Measurements from ENCODE around the gene LSM7. TPM values are rescaled to one million over a fixed set of nuclear protein-coding genes. Genes with fewer than 3 reads are reported as not detected.

LSM7 gene
- total RNA-seq (10 to 100 TPM; 33.8 to 79.1 (median 41.0) TPM), polyA plus RNA-seq (100 to 1,000 TPM; 187 to 213 TPM)
- long read RNA-seq, donor 1, transcript LSM7-201 (4 exons, 529 nt), result major isoform, 5 of 9 reads
- long read RNA-seq, donor 1, partial matches to known transcripts, result 1 of 9 reads
- long read RNA-seq, donor 1, other reads (novel, unspliced or antisense), result 0 of 9 reads
- long read RNA-seq, donor 2, transcript LSM7-201 (4 exons, 529 nt), result major isoform, 7 of 7 reads
- long read RNA-seq, donor 2, partial matches to known transcripts, result 0 of 7 reads
- long read RNA-seq, donor 2, other reads (novel, unspliced or antisense), result 0 of 7 reads
- long read RNA-seq, donor 3, transcript LSM7-201 (4 exons, 529 nt), result major isoform, 9 of 16 reads
- long read RNA-seq, donor 3, partial matches to known transcripts, result 3 of 16 reads
- long read RNA-seq, donor 3, other reads (novel, unspliced or antisense), result 1 of 16 reads

DNA sequence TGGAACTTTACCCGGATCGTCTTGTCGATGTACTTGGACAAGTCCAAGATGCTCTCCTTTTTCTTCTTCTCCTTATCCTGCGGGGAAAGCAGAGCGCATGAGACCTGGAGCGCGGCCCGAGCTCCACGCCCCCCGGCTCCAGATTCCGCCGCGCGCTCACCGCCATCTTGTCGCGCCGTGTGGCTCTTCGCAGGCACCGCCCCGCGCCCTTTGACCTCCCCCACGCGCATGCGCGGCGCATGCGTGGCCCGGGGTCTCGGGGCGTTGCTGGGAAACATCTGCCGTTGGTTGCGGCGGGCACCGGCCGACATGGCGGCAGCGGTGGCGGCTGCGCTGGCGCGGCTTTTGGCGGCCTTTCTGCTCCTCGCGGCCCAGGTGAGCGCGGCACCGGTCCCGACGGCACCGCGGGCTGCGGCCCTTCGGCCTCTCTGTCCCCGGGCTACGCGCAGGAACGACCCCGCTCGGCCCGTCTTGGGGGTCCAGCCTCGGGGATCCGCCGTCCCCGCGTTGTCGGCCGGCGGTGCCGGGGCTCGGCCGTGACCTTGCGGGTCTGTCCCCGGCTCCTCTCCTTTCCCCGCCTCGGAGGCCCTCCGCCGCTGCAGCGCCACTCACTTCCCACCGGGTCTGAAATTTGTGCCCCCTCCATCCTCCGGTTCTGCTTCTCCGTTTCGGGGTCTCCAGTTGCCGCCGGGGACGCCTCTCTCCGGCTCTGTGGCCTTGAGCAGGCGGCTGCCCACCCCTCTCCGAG is at the start of gene LSM7, which contains the start of gene SPPL2B:
LSM7 (minus strand) TSS at position 186 of the 748 bp plus-strand sequence; CDS start at position 166, 20 bp downstream.
SPPL2B (plus strand) TSS at position 284 of the 748 bp plus-strand sequence; CDS start at position 310, 26 bp downstream.
- peak; percentile 91 to 96 (median 93) for DNase-seq
- H3K4me3 ChIP-seq, result peak within 1 kb of the TSS; percentile 73 to 100 (median 98)
- 0 to 1% (median 0%) methylated on average over 30 to 89 of the region's 89 CpGs for WGBS, 4 donors
- no peaks in the 10 kb centered on the region for H3K27me3 ChIP-seq
- peaks cover 5 to 63% (median 45%) of the 10 kb centered on the region in 12 donors for H3K4me1 ChIP-seq
- H3K36me3 ChIP-seq, result peaks cover 0 to 22% (median 8%) of the 10 kb centered on the region in 9 donors
- intact Hi-C loops (cut with DNase I), result loop anchor here in 2 of 10 donors (5.0 kb wide), 2 partner anchors 176 to 311 kb away; partner anchors contain the start of genes AP3D1 (in 1 of the 2) and BTBD2 (in 1 of the 2)
- peak; percentile 82 to 97 (median 94) for ATAC-seq
- H3K27ac ChIP-seq, result peak within 1 kb of the TSS in 11 of 12 donors; percentile 56 to 90 (median 81)
- no peaks in the 10 kb centered on the region for H3K9me3 ChIP-seq
- TF ChIP-seq, protein P1, sequence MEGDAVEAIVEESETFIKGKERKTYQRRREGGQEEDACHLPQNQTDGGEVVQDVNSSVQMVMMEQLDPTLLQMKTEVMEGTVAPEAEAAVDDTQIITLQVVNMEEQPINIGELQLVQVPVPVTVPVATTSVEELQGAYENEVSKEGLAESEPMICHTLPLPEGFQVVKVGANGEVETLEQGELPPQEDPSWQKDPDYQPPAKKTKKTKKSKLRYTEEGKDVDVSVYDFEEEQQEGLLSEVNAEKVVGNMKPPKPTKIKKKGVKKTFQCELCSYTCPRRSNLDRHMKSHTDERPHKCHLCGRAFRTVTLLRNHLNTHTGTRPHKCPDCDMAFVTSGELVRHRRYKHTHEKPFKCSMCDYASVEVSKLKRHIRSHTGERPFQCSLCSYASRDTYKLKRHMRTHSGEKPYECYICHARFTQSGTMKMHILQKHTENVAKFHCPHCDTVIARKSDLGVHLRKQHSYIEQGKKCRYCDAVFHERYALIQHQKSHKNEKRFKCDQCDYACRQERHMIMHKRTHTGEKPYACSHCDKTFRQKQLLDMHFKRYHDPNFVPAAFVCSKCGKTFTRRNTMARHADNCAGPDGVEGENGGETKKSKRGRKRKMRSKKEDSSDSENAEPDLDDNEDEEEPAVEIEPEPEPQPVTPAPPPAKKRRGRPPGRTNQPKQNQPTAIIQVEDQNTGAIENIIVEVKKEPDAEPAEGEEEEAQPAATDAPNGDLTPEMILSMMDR (IDR thresholded peaks at IDR 0.05), result no peak
- TF ChIP-seq POLR2A (IDR thresholded peaks at IDR 0.05), result peak in 1 of 2 donors; percentile 89

- TF ChIP-seq POLR2A (IDR thresholded peaks at IDR 0.05), result no peak
- TF ChIP-seq, protein P1 (IDR thresholded peaks at IDR 0.05), result no peak
- H3K9me3 ChIP-seq, result peaks cover 0 to 11% (median 6%) of the 10 kb centered on the region in 12 donors
- no peak overlapping the region for H3K27ac ChIP-seq
- H3K36me3 ChIP-seq, result no peaks in the 10 kb centered on the region
- ATAC-seq (no peak), DNase-seq (no peak)
- H3K4me1 ChIP-seq, result no peaks in the 10 kb centered on the region
- H3K4me3 ChIP-seq, result no peak overlapping the region
- WGBS, 4 donors, result 71 to 77% (median 76%) methylated on average over 11 to 15 of the region's 15 CpGs
- H3K27me3 ChIP-seq, result peaks cover 0 to 31% (median 0%) of the 10 kb centered on the region in 9 donors
- intact Hi-C loops (cut with DNase I), result no loop called here
Observed at GRCh38 chr19:2376784-2377519, 48.6 kb upstream of the LSM7 start.

- Histone ChIP-seq H3K4me1 (no peaks in the 10 kb centered on the region), H3K27me3 (peaks cover 0 to 33% (median 0%) of the 10 kb centered on the region in 9 donors), H3K4me3 (no peak overlapping the region), H3K27ac (no peak overlapping the region), H3K36me3 (no peaks in the 10 kb centered on the region), H3K9me3 (peaks cover 0 to 7% (median 3%) of the 10 kb centered on the region in 12 donors)
- WGBS, 4 donors, result 71 to 84% (median 77%) methylated on average over 7 of the region's 7 CpGs
- no peak for ATAC-seq
- no peak for DNase-seq
- intact Hi-C loops (cut with DNase I), result no loop called here
- TF ChIP-seq POLR2A (IDR thresholded peaks at IDR 0.05), result no peak
- TF ChIP-seq, protein P1 (IDR thresholded peaks at IDR 0.05), result no peak
Observed at GRCh38 chr19:2375353-2376121, 47.2 kb upstream of the LSM7 start.
